ENCODE results near the gene SPACA1.

DNA sequence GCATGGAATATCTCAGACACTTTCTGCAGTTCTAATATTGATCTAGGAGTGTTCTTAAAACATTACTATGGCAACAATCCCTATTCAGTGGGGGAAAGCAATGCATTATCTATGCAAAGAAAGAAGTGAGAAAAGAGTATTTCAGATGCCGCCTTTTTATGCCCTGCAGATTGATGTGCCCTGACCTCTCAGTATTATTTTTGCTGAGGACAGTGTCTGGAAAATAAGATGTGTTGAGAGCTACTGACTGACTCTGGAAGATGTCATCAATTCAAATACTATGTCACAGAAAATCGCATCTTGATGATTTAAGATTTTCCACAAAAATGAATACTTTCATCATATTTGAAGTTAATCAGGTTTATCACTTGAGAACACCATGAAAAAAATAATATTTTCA, 22.9 kb upstream of the SPACA1 start:
- TF ChIP-seq, protein P1, sequence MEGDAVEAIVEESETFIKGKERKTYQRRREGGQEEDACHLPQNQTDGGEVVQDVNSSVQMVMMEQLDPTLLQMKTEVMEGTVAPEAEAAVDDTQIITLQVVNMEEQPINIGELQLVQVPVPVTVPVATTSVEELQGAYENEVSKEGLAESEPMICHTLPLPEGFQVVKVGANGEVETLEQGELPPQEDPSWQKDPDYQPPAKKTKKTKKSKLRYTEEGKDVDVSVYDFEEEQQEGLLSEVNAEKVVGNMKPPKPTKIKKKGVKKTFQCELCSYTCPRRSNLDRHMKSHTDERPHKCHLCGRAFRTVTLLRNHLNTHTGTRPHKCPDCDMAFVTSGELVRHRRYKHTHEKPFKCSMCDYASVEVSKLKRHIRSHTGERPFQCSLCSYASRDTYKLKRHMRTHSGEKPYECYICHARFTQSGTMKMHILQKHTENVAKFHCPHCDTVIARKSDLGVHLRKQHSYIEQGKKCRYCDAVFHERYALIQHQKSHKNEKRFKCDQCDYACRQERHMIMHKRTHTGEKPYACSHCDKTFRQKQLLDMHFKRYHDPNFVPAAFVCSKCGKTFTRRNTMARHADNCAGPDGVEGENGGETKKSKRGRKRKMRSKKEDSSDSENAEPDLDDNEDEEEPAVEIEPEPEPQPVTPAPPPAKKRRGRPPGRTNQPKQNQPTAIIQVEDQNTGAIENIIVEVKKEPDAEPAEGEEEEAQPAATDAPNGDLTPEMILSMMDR (IDR thresholded peaks at IDR 0.05): no peak
- TF ChIP-seq POLR2AphosphoS5 (IDR thresholded peaks at IDR 0.05; ENCODE audit: low read depth, low read length): no peak
- TF ChIP-seq SIN3A (IDR thresholded peaks at IDR 0.05; ENCODE audit: borderline replicate concordance, insufficient read depth, low read depth, low read length): no peak
- TF ChIP-seq, protein P2, sequence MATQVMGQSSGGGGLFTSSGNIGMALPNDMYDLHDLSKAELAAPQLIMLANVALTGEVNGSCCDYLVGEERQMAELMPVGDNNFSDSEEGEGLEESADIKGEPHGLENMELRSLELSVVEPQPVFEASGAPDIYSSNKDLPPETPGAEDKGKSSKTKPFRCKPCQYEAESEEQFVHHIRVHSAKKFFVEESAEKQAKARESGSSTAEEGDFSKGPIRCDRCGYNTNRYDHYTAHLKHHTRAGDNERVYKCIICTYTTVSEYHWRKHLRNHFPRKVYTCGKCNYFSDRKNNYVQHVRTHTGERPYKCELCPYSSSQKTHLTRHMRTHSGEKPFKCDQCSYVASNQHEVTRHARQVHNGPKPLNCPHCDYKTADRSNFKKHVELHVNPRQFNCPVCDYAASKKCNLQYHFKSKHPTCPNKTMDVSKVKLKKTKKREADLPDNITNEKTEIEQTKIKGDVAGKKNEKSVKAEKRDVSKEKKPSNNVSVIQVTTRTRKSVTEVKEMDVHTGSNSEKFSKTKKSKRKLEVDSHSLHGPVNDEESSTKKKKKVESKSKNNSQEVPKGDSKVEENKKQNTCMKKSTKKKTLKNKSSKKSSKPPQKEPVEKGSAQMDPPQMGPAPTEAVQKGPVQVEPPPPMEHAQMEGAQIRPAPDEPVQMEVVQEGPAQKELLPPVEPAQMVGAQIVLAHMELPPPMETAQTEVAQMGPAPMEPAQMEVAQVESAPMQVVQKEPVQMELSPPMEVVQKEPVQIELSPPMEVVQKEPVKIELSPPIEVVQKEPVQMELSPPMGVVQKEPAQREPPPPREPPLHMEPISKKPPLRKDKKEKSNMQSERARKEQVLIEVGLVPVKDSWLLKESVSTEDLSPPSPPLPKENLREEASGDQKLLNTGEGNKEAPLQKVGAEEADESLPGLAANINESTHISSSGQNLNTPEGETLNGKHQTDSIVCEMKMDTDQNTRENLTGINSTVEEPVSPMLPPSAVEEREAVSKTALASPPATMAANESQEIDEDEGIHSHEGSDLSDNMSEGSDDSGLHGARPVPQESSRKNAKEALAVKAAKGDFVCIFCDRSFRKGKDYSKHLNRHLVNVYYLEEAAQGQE (IDR thresholded peaks at IDR 0.05; ENCODE audit: insufficient read depth in 1 of 2, low read depth in 2 of 2, low read length in 1 of 2): no peak
- TF ChIP-seq TCF7L2 (IDR thresholded peaks at IDR 0.05; ENCODE audit: low read depth, low read length): no peak
